DOHH2 (cell line): ENCODE results near the gene RASGEF1B.

Experiments used
- EZH2phosphoT487 ChIP-seq: fragments of 200-600 bp; sonication (generic); IDR thresholded peaks from 2 replicates; pipeline ENCODE4 v1.6.1; 2017; ENCODE audit warnings: borderline replicate concordance, mild to moderate bottlenecking, antibody characterized with exemption, low read length, moderate library complexity, mixed read lengths
- TF ChIP-seq, protein P1 (sequence below): fragments of 200-600 bp; sonication (generic); IDR thresholded peaks from one replicate; pipeline ENCODE4 v1.5.1; 2014; ENCODE audit warnings: antibody characterized with exemption, mild to moderate bottlenecking, low read depth, low read length; ENCODE audit not compliant: poor library complexity, severe bottlenecking

- TF ChIP-seq, protein P1, sequence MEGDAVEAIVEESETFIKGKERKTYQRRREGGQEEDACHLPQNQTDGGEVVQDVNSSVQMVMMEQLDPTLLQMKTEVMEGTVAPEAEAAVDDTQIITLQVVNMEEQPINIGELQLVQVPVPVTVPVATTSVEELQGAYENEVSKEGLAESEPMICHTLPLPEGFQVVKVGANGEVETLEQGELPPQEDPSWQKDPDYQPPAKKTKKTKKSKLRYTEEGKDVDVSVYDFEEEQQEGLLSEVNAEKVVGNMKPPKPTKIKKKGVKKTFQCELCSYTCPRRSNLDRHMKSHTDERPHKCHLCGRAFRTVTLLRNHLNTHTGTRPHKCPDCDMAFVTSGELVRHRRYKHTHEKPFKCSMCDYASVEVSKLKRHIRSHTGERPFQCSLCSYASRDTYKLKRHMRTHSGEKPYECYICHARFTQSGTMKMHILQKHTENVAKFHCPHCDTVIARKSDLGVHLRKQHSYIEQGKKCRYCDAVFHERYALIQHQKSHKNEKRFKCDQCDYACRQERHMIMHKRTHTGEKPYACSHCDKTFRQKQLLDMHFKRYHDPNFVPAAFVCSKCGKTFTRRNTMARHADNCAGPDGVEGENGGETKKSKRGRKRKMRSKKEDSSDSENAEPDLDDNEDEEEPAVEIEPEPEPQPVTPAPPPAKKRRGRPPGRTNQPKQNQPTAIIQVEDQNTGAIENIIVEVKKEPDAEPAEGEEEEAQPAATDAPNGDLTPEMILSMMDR = no peak
- TF ChIP-seq EZH2phosphoT487 = no peak
These were observed 13.7 kb downstream of the RASGEF1B start for GRCh38 chr4:81457921-81458520.
